Keratinocyte (primary cell): Measurements from ENCODE around the gene ORC2.

Source experiments
- EZH2 ChIP-seq: IDR thresholded peaks from one replicate; pipeline ENCODE4 v1.6.1; 2012; ENCODE audit warnings: inconsistent platforms, mild to moderate bottlenecking, low read length, moderate library complexity
- TF ChIP-seq, protein P1 (sequence below), 3 experiments: IDR thresholded peaks in 1 of 3; conservative IDR thresholded peaks in 1 of 3; optimal IDR thresholded peaks in 1 of 3; 2 replicates in 2 of 3; 3 replicates in 1 of 3; pipeline versions ENCODE3 to v1.5.1; 2011; ENCODE audit warnings: low read length in 3 of 3, mild to moderate bottlenecking in 3 of 3, moderate library complexity in 2 of 3, control low read depth in 1 of 3, inconsistent platforms in 1 of 3; ENCODE audit not compliant: insufficient read depth in 2 of 3; ENCODE audit errors: extremely low read depth in 1 of 3

DNA sequence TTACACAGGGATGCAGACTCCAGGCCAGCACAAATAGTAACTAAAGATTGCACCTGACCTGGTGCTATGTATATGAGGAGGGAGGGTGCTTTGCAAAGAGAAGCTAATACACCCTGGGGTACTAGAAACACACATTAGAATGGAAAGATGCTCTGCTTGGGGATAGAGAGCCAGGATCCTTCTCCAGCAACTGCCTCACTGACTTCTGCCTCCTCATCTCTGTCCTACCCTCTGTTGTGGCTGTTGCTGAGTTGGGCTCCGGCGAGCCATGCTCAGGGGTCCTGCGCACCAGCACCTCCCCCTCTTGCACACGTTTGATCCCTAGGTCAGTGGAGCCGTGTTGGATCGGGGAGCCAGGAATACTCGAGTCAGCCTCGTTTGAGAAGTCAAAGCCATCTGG is 23.7 kb upstream of the ORC2 start:
- no peak for TF ChIP-seq EZH2
- TF ChIP-seq, protein P1, sequence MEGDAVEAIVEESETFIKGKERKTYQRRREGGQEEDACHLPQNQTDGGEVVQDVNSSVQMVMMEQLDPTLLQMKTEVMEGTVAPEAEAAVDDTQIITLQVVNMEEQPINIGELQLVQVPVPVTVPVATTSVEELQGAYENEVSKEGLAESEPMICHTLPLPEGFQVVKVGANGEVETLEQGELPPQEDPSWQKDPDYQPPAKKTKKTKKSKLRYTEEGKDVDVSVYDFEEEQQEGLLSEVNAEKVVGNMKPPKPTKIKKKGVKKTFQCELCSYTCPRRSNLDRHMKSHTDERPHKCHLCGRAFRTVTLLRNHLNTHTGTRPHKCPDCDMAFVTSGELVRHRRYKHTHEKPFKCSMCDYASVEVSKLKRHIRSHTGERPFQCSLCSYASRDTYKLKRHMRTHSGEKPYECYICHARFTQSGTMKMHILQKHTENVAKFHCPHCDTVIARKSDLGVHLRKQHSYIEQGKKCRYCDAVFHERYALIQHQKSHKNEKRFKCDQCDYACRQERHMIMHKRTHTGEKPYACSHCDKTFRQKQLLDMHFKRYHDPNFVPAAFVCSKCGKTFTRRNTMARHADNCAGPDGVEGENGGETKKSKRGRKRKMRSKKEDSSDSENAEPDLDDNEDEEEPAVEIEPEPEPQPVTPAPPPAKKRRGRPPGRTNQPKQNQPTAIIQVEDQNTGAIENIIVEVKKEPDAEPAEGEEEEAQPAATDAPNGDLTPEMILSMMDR (optimal IDR thresholded peaks at IDR 0.05 in 1 of 3, IDR thresholded peaks at IDR 0.05 in 1 of 3, conservative IDR thresholded peaks at IDR 0.05 in 1 of 3; ENCODE audit: extremely low read depth in 1 of 3, insufficient read depth in 2 of 3, low read length in 3 of 3) = no peak
